Endothelial cell of umbilical vein (primary cell): Measurements from ENCODE around the gene PLAAT1.

Experiments used
- EZH2 ChIP-seq: IDR thresholded peaks from 2 replicates; pipeline ENCODE4 v1.6.1; 2012; ENCODE audit warnings: borderline replicate concordance, low read depth, mild to moderate bottlenecking, moderate library complexity, low read length, inconsistent platforms; ENCODE audit not compliant: severe bottlenecking
- MAX ChIP-seq: IDR thresholded peaks from 2 replicates; pipeline ENCODE4 v1.6.1; 2011; ENCODE audit not compliant: insufficient read depth, insufficient read length
- POLR2A ChIP-seq: IDR thresholded peaks from 2 replicates; pipeline ENCODE4 v1.6.1; 2012; ENCODE audit warnings: low read depth, mild to moderate bottlenecking, control low read depth, low read length
- POLR2AphosphoS5 ChIP-seq: IDR thresholded peaks from 2 replicates; pipeline ENCODE4 v1.6.1; 2012; ENCODE audit warnings: low read depth, mild to moderate bottlenecking, control low read depth, low read length, moderate library complexity; ENCODE audit not compliant: insufficient read depth
- TF ChIP-seq, protein P1 (sequence below), 2 donors: IDR thresholded peaks; 1 replicate in 1 of 2; 2 replicates in 1 of 2; pipeline ENCODE4 v1.5.1; 2011; ENCODE audit warnings: low read length in 2 of 2, mild to moderate bottlenecking in 2 of 2, moderate library complexity in 2 of 2, control low read depth in 1 of 2, inconsistent platforms in 1 of 2, low read depth in 1 of 2; ENCODE audit not compliant: insufficient read depth in 1 of 2; ENCODE audit errors: extremely low read depth in 1 of 2

GRCh38 chr3:193248848-193249468 lies 7.9 kb downstream of the PLAAT1 start:
- TF ChIP-seq, protein P1, sequence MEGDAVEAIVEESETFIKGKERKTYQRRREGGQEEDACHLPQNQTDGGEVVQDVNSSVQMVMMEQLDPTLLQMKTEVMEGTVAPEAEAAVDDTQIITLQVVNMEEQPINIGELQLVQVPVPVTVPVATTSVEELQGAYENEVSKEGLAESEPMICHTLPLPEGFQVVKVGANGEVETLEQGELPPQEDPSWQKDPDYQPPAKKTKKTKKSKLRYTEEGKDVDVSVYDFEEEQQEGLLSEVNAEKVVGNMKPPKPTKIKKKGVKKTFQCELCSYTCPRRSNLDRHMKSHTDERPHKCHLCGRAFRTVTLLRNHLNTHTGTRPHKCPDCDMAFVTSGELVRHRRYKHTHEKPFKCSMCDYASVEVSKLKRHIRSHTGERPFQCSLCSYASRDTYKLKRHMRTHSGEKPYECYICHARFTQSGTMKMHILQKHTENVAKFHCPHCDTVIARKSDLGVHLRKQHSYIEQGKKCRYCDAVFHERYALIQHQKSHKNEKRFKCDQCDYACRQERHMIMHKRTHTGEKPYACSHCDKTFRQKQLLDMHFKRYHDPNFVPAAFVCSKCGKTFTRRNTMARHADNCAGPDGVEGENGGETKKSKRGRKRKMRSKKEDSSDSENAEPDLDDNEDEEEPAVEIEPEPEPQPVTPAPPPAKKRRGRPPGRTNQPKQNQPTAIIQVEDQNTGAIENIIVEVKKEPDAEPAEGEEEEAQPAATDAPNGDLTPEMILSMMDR (IDR thresholded peaks at IDR 0.05; ENCODE audit: extremely low read depth in 1 of 2, insufficient read depth in 1 of 2, low read depth in 1 of 2, low read length in 2 of 2), result no peak
- TF ChIP-seq EZH2 (no peak), MAX (no peak), POLR2AphosphoS5 (no peak), POLR2A (no peak)
